Measurements from ENCODE around the gene OR12D1.
"Not testable (repeated sequence)": the region's sequence is repeated elsewhere in the genome, so short reads cannot be mapped to it uniquely, and the experiment has no call there.

The OR12D1 gene

DNA sequence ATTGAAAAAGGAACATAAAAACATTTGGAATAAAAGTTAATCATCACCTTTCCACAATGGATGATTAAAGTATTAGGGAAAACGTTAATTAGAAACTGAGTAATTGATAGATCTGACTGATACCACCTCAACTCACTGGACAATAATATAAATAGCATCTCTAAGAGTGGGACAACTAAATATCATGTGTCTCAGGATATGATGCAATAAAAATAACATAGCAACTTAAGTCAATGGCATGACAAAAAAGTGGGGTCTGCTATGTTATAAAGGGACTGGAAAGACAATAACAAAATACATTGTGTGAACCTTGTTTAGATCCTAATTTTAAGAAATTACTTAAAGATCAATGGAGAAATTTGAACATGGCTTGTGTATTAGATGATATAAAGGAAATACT, 10.3 kb downstream of the OR12D1 start:
- Histone ChIP-seq H3K27me3 (ENCODE audit: control insufficient read depth, insufficient read depth, low read length, poor library complexity, severe bottlenecking) (no peaks in the 10 kb centered on the region), H3K4me1 (ENCODE audit: control insufficient read depth, insufficient read depth, low read length) (no peaks in the 10 kb centered on the region), H3K9me3 (ENCODE audit: control insufficient read depth, low read length) (no peaks in the 10 kb centered on the region), H3K36me3 (ENCODE audit: control insufficient read depth, insufficient read depth, low read length) (no peaks in the 10 kb centered on the region), H3K4me3 (ENCODE audit: insufficient read depth, low read depth, low read length) (no peak overlapping the region), H3K27ac (ENCODE audit: insufficient read depth, low read depth, low read length, poor library complexity, severe bottlenecking) (no peak overlapping the region)
- WGBS, 2 experiments, result no CpG with 5 or more reads among the region's 1 CpG

DNA sequence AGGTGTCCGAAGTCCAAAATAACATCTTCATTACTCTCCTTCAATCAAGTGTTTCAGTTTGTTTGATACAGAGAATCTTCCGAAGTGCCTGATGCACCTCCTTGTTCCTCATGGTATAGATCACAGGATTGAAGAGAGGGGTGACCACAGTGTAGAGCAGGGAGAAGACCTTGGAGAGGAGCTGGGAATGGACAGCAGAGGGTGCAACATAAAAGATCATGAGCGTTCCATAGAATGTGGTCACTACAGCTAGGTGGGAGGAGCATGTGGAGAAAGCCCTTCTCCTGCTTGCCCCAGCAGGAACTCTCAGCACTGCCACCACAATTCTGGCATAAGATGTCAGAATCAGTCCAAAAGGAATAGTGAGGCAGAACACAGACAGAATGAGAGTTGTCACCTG, 11.9 kb downstream of the OR12D1 start:
- H3K9me3 ChIP-seq (ENCODE audit: control insufficient read depth, low read length), result no peaks in the 10 kb centered on the region
- no peaks in the 10 kb centered on the region for H3K27me3 ChIP-seq (ENCODE audit: control insufficient read depth, insufficient read depth, low read length, poor library complexity, severe bottlenecking)
- no peak overlapping the region for H3K27ac ChIP-seq (ENCODE audit: insufficient read depth, low read depth, low read length, poor library complexity, severe bottlenecking)
- H3K4me3 ChIP-seq (ENCODE audit: insufficient read depth, low read depth, low read length), result no peak overlapping the region
- WGBS, 2 experiments, result 90 to 95% methylated on average over 3 of the region's 3 CpGs
- no peaks in the 10 kb centered on the region for H3K4me1 ChIP-seq (ENCODE audit: control insufficient read depth, insufficient read depth, low read length)
- H3K36me3 ChIP-seq (ENCODE audit: control insufficient read depth, insufficient read depth, low read length), result no peaks in the 10 kb centered on the region

DNA sequence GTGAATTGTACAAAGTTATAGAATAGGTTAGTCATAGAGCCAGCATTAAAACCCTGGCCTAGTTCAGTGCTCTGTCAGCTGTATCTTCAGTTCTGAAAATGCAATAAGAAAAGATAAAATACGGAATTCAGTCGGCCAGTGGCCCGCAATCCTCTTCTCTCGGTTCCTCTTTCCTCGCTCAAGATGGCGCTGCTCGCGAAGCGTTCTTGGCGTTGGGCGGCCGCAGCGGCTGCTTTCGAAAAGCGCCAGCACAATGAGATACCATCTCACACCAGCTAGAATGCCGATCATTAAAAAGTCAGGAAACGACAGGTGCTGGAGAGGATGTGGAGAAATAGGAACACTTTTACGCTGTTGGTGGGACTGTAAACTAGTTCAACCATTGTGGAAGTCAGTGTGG, 22.0 kb downstream of the OR12D1 start:
- not testable (repeated sequence) for H3K27ac ChIP-seq (ENCODE audit: insufficient read depth, low read depth, low read length, poor library complexity, severe bottlenecking); H3K27me3 ChIP-seq (ENCODE audit: control insufficient read depth, insufficient read depth, low read length, poor library complexity, severe bottlenecking); H3K9me3 ChIP-seq (ENCODE audit: control insufficient read depth, low read length); H3K36me3 ChIP-seq (ENCODE audit: control insufficient read depth, insufficient read depth, low read length); H3K4me1 ChIP-seq (ENCODE audit: control insufficient read depth, insufficient read depth, low read length); H3K4me3 ChIP-seq (ENCODE audit: insufficient read depth, low read depth, low read length)
- 90 to 94% methylated on average over 15 to 17 of the region's 18 CpGs for WGBS, 2 experiments

DNA sequence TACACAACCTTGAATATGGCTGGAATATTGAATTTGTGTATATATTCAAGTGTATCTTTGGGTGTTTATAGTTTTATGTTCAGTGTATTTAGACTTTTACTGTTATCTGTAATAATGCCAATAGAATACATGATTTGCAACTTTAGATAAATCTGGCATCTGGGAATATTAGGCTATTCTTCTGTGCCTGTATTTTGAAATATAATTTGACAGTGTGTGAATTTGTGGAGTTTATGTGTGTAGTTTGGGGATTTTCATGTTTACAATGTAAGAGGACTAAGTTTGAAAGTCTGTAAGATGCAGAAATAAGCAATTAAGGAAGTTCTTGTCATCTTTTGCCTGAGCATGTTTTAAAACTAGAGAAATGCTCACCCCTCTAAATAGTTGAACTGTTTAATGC, 24.3 kb downstream of the OR12D1 start, which contains the start of gene OR10C1:
Gene OR10C1, plus strand, starts transcription at position 301 of the 400 bp plus-strand sequence. CDS start 710 bp downstream, outside the sequence.
- Histone ChIP-seq H3K4me3 (ENCODE audit: insufficient read depth, low read depth, low read length) (no peak within 1 kb of the TSS), H3K9me3 (ENCODE audit: control insufficient read depth, low read length) (no peaks in the 10 kb centered on the region), H3K27me3 (ENCODE audit: control insufficient read depth, insufficient read depth, low read length, poor library complexity, severe bottlenecking) (no peaks in the 10 kb centered on the region), H3K36me3 (ENCODE audit: control insufficient read depth, insufficient read depth, low read length) (no peaks in the 10 kb centered on the region), H3K4me1 (ENCODE audit: control insufficient read depth, insufficient read depth, low read length) (no peaks in the 10 kb centered on the region), H3K27ac (ENCODE audit: insufficient read depth, low read depth, low read length, poor library complexity, severe bottlenecking) (no peak within 1 kb of the TSS)

DNA sequence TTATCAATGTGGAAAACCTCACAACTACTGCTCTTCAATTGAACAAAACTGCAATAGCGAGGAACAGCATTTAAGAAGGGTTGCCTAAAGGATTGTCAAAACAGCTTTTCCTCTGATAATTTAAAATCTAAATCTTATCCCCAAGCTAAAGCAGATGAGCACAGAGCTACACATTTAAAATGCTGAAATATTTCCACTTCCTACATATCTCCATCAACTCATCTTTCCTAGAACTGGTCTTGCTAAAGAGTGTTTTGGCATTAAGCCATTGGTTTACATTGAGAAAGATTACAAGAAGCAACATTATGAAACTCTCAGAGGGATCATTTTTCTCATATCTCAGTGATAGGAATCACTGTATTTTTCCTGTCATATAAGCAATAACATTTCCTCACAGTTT, 28.0 kb downstream of the OR12D1 start:
- Histone ChIP-seq H3K4me1 (ENCODE audit: control insufficient read depth, insufficient read depth, low read length) (peaks cover 5% of the 10 kb centered on the region), H3K36me3 (ENCODE audit: control insufficient read depth, insufficient read depth, low read length) (no peaks in the 10 kb centered on the region), H3K4me3 (ENCODE audit: insufficient read depth, low read depth, low read length) (no peak overlapping the region), H3K9me3 (ENCODE audit: control insufficient read depth, low read length) (no peaks in the 10 kb centered on the region), H3K27me3 (ENCODE audit: control insufficient read depth, insufficient read depth, low read length, poor library complexity, severe bottlenecking) (no peaks in the 10 kb centered on the region), H3K27ac (ENCODE audit: insufficient read depth, low read depth, low read length, poor library complexity, severe bottlenecking) (no peak overlapping the region)
- 82 to 96% methylated on average over 1 of the region's 1 CpG for WGBS, 2 experiments

DNA sequence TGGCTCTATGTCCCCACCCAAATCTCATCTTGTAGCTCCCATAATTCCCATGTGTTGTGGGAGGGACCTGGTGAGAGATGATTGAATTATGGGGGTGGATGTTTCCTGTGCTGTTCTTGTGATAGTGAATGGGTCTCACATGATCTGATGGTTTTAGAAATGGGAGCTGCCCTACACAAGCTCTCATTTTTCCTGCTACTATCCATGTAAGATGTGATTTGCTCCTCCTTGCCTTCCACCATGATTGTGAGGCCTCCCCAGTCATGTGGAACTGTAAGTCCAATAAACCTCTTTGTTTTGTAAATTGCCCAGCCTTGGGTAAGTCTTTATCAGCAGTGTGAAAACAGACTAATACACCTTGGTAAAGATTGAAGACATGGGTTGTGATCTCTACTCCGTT, 29.3 kb downstream of the OR12D1 start:
- WGBS, 2 experiments, result 95% methylated on average over 1 of the region's 1 CpG
- not testable (repeated sequence) for H3K36me3 ChIP-seq (ENCODE audit: control insufficient read depth, insufficient read depth, low read length)

DNA sequence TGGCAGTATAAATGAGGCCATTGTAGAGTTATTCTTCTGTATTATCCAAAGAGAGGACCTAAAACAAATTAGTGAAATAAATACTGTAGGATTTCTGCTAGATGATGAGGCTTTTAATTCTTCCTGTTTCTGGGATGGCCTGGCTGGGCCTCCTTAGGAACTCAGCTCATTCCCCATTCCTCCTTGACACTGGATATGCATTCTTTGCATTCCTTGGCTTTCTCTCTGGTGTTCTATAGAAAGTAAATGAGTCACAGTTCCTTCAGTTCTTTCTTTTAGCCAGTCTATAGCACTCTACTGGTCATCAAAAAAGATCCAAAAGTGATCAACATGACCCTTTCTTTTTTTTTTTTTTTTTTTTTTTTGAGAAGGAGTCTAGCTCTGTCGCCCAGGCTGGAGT, 32.9 kb downstream of the OR12D1 start:
- H3K4me1 ChIP-seq (ENCODE audit: control insufficient read depth, insufficient read depth, low read length), result peaks cover 5% of the 10 kb centered on the region
- no peaks in the 10 kb centered on the region for H3K36me3 ChIP-seq (ENCODE audit: control insufficient read depth, insufficient read depth, low read length)
- no peak overlapping the region for H3K4me3 ChIP-seq (ENCODE audit: insufficient read depth, low read depth, low read length)
- H3K27ac ChIP-seq (ENCODE audit: insufficient read depth, low read depth, low read length, poor library complexity, severe bottlenecking), result no peak overlapping the region
- WGBS, 2 experiments, result 88 to 100% methylated on average over 1 of the region's 1 CpG
- H3K9me3 ChIP-seq (ENCODE audit: control insufficient read depth, low read length), result no peaks in the 10 kb centered on the region
- H3K27me3 ChIP-seq (ENCODE audit: control insufficient read depth, insufficient read depth, low read length, poor library complexity, severe bottlenecking), result no peaks in the 10 kb centered on the region

More for the DNA sequence above, 29.3 kb downstream of the OR12D1 start:
- not testable (repeated sequence) for H3K4me1 ChIP-seq (ENCODE audit: control insufficient read depth, insufficient read depth, low read length); H3K4me3 ChIP-seq (ENCODE audit: insufficient read depth, low read depth, low read length); H3K9me3 ChIP-seq (ENCODE audit: control insufficient read depth, low read length); H3K27me3 ChIP-seq (ENCODE audit: control insufficient read depth, insufficient read depth, low read length, poor library complexity, severe bottlenecking); H3K27ac ChIP-seq (ENCODE audit: insufficient read depth, low read depth, low read length, poor library complexity, severe bottlenecking)

DNA sequence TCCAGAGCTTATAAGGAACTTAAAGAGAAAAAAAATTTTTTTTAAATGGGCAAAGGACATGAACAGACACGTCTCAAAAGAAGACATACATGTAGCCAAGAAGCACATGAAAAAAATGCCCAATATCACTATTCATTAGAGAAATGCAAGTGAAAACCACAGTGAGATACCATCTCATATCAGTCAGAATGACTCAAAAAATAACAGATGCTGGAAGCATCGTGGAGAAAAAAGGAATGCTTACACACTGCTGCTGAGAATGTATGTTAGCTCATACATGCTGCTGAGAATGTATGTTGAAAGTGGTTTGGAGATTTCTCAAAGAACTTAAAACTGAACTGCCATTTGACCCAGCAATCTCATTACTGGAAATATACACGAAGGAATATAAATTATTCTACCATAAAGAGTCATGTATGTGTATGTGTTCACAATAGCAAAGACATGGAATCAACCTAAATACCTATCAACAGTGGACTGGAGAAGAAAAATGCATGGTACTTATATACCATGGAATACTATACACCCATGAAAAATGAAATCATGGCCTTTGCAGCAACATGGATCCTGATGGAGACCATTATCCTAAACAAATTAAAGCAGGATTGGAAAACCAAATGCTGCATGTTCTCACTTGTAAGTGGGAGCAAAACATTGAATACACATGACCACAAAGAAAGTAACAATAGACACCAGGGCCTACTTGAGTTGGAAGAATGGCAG, 36.9 kb downstream of the OR12D1 start:
- H3K4me1 ChIP-seq (ENCODE audit: control insufficient read depth, insufficient read depth, low read length), result peaks cover 5% of the 10 kb centered on the region
- no peaks in the 10 kb centered on the region for H3K36me3 ChIP-seq (ENCODE audit: control insufficient read depth, insufficient read depth, low read length)
- H3K27ac ChIP-seq (ENCODE audit: insufficient read depth, low read depth, low read length, poor library complexity, severe bottlenecking), result no peak overlapping the region
- WGBS, 2 experiments, result 92 to 96% methylated on average over 2 of the region's 3 CpGs
- no peaks in the 10 kb centered on the region for H3K9me3 ChIP-seq (ENCODE audit: control insufficient read depth, low read length)
- H3K27me3 ChIP-seq (ENCODE audit: control insufficient read depth, insufficient read depth, low read length, poor library complexity, severe bottlenecking), result no peaks in the 10 kb centered on the region
- H3K4me3 ChIP-seq (ENCODE audit: insufficient read depth, low read depth, low read length), result no peak overlapping the region

DNA sequence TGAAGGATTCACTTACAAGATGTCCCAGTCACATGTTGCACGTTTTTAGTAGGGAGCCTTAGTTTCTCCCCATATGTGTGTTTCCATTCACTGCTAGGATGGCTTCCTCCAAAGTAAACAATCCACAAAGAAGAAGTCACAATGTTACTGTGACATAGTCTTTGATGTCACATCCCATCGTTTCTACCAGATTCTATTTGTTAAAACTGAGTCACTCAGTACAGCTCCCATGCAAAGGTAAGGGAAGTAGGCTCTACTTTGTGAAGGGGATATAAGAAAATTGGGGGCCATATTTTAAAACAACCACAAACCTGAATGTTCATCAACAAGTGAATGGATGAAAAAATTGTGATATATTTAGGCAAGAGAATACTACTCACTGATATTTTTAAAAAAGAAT, 42.2 kb downstream of the OR12D1 start, which contains the start of the genes OR11A1 and OR2H1:
Gene OR11A1, minus strand, starts transcription at position 101 of the 400 bp plus-strand sequence. CDS start 29,430 bp downstream, outside the sequence.
Gene OR2H1, plus strand, starts transcription at position 185 of the 400 bp plus-strand sequence. CDS start 4,615 bp downstream, outside the sequence.
- H3K36me3 ChIP-seq (ENCODE audit: control insufficient read depth, insufficient read depth, low read length), result no peaks in the 10 kb centered on the region
- H3K27ac ChIP-seq (ENCODE audit: insufficient read depth, low read depth, low read length, poor library complexity, severe bottlenecking), result no peak within 1 kb of the TSS
- 88 to 89% methylated on average over 1 to 2 of the region's 2 CpGs for WGBS, 2 experiments
- no peak within 1 kb of the TSS for H3K4me3 ChIP-seq (ENCODE audit: insufficient read depth, low read depth, low read length)
- H3K27me3 ChIP-seq (ENCODE audit: control insufficient read depth, insufficient read depth, low read length, poor library complexity, severe bottlenecking), result no peaks in the 10 kb centered on the region
- no peaks in the 10 kb centered on the region for H3K9me3 ChIP-seq (ENCODE audit: control insufficient read depth, low read length)
- no peaks in the 10 kb centered on the region for H3K4me1 ChIP-seq (ENCODE audit: control insufficient read depth, insufficient read depth, low read length)

DNA sequence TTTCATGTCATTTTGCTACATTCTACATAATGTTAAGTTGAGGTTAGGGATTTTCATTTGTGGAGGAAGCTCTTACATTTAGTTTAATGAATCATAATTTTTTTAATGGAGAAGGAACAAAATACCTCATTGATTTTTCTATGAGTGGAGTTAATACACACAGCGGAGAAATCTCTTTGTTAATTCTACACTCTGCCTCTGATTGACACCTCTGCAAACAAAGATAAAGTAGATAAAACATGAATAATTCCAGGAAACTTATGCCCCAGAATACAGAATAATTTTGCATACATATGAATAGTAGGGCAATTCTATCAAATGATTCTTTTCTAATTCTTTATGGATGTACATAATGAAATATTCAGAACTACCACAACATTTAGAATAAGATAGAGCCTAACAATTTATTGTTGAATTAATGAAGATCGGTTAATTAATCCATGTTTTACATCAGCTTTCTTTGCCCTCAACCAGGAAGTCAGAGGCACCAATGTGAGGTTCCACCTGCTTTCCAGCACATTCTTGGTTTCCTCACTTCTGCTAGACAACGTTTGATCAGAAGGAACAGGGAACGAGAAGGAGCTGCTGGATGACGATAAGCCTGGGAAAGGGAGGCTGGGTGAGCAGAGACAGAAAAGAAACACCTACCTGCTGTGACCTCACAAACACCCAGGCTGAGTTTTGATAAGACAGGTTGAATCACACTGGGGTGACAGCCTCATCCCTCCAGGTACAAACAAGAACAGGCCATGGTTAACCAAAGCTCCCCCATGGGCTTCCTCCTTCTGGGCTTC, 46.5 kb downstream of the OR12D1 start:
- H3K27me3 ChIP-seq (ENCODE audit: control insufficient read depth, insufficient read depth, low read length, poor library complexity, severe bottlenecking), result no peaks in the 10 kb centered on the region
- H3K4me3 ChIP-seq (ENCODE audit: insufficient read depth, low read depth, low read length), result no peak overlapping the region
- no peak overlapping the region for H3K27ac ChIP-seq (ENCODE audit: insufficient read depth, low read depth, low read length, poor library complexity, severe bottlenecking)
- H3K4me1 ChIP-seq (ENCODE audit: control insufficient read depth, insufficient read depth, low read length), result no peaks in the 10 kb centered on the region
- H3K9me3 ChIP-seq (ENCODE audit: control insufficient read depth, low read length), result no peaks in the 10 kb centered on the region
- no peaks in the 10 kb centered on the region for H3K36me3 ChIP-seq (ENCODE audit: control insufficient read depth, insufficient read depth, low read length)
- WGBS, 2 experiments, result 79 to 85% methylated on average over 4 to 5 of the region's 5 CpGs

Measured in ectodermal cell (in vitro differentiated cells).